GM12891 (cell line): ENCODE data around the gene SLC22A17.

Experiments
- POLR2A ChIP-seq: IDR thresholded peaks from 2 replicates; pipeline ENCODE4 v1.6.1; 2011; ENCODE audit warnings: low read depth, low read length, control low read depth
- POLR2AphosphoS5 ChIP-seq: IDR thresholded peaks from 2 replicates; pipeline ENCODE4 v1.6.1; 2011; ENCODE audit warnings: low read depth, low read length, control low read depth
- TAF1 ChIP-seq: IDR thresholded peaks from 2 replicates; pipeline ENCODE4 v1.6.1; 2011; ENCODE audit warnings: low read depth, low read length, control low read depth

DNA sequence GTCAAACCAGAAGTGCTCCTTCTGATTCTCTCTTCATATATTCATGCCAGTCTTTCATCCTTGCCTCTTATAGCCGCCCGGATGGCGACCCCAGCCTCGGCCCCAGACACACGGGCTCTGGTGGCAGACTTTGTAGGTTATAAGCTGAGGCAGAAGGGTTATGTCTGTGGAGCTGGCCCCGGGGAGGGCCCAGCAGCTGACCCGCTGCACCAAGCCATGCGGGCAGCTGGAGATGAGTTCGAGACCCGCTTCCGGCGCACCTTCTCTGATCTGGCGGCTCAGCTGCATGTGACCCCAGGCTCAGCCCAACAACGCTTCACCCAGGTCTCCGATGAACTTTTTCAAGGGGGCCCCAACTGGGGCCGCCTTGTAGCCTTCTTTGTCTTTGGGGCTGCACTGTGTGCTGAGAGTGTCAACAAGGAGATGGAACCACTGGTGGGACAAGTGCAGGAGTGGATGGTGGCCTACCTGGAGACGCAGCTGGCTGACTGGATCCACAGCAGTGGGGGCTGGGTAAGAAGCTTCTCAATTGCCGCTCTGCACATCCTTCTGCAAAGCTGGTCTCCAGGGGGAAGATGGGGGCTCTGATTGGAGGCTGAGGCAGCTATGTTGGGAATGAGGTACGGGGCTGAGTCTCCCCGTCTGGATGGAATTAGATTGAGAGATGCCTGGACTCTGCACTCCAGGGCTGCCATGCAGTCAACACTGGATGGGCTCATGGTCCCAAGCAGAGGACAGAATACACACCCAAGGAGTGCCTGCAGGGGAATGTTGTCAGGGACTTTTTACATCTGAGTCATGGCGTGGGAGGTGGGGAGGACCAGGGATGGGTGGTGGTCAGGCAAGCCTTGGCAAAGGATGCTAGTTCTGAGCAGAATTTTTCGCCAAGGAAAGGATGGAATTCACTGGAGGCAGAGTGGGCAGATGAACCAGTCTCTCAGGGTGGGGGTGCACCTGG lies 44.7 kb downstream of the SLC22A17 start:
- no peak for TF ChIP-seq POLR2A
- TF ChIP-seq TAF1, result no peak
- no peak for TF ChIP-seq POLR2AphosphoS5
